Ishikawa (cell line): Measurements from ENCODE around the gene GAB3.

Experiments used
- CEBPB ChIP-seq: IDR thresholded peaks from 2 replicates; pipeline ENCODE4 v1.6.1; 2012
- CREB1 ChIP-seq: IDR thresholded peaks from 2 replicates; pipeline ENCODE4 v1.6.1; 2012; ENCODE audit warnings: low read depth
- EGR1 ChIP-seq: IDR thresholded peaks from 2 replicates; pipeline ENCODE4 v1.6.1; 2012
- EP300 ChIP-seq: IDR thresholded peaks from 2 replicates; pipeline ENCODE4 v1.6.1; 2012; ENCODE audit warnings: borderline replicate concordance
- FOXM1 ChIP-seq: IDR thresholded peaks from 2 replicates; pipeline ENCODE4 v1.6.1; 2012; ENCODE audit warnings: low read depth, borderline replicate concordance
- MAX ChIP-seq: IDR thresholded peaks from 2 replicates; pipeline ENCODE4 v1.6.1; 2012
- NFIC ChIP-seq: IDR thresholded peaks from 2 replicates; pipeline ENCODE4 v1.6.1; 2012
- RAD21 ChIP-seq: IDR thresholded peaks from 2 replicates; pipeline ENCODE4 v1.6.1; 2012; ENCODE audit warnings: low read depth
- REST ChIP-seq: IDR thresholded peaks from 2 replicates; pipeline ENCODE4 v1.6.1; 2012; ENCODE audit warnings: low read depth, mild to moderate bottlenecking
- TAF1 ChIP-seq: IDR thresholded peaks from 2 replicates; pipeline ENCODE4 v1.6.1; 2012; ENCODE audit warnings: low read depth, mild to moderate bottlenecking
- TCF12 ChIP-seq: IDR thresholded peaks from 2 replicates; pipeline ENCODE4 v1.6.1; 2012; ENCODE audit warnings: low read depth
- TEAD4 ChIP-seq: IDR thresholded peaks from 2 replicates; pipeline ENCODE4 v1.6.1; 2012
- USF1 ChIP-seq: IDR thresholded peaks from 2 replicates; pipeline ENCODE4 v1.6.1; 2012
- YY1 ChIP-seq: IDR thresholded peaks from 2 replicates; pipeline ENCODE4 v1.6.1; 2012; ENCODE audit warnings: low read depth
- ZBTB7A ChIP-seq: IDR thresholded peaks from 2 replicates; pipeline ENCODE4 v1.6.1; 2012; ENCODE audit warnings: low read depth

GAB3 gene

GRCh38 chrX:154658957-154659356 is 91.9 kb downstream of the GAB3 start:
- TF ChIP-seq RAD21 = no peak
- TF ChIP-seq TCF12 = no peak
- no peak for TF ChIP-seq REST
- no peak for TF ChIP-seq YY1
- no peak for TF ChIP-seq MAX
- no peak for TF ChIP-seq NFIC
- TF ChIP-seq CREB1 = no peak
- no peak for TF ChIP-seq TEAD4
- TF ChIP-seq EP300 = no peak

GRCh38 chrX:154658187-154658586 is 92.7 kb downstream of the GAB3 start:
- TF ChIP-seq ZBTB7A (no peak), CREB1 (no peak), MAX (no peak), RAD21 (no peak), YY1 (no peak), NFIC (no peak), TAF1 (no peak), TCF12 (no peak), REST (no peak)

- no peak for TF ChIP-seq TAF1
- TF ChIP-seq RAD21 = no peak
- no peak for TF ChIP-seq CEBPB
- no peak for TF ChIP-seq EP300
- TF ChIP-seq USF1 = no peak
- TF ChIP-seq REST = no peak
- TF ChIP-seq FOXM1 = no peak
- no peak for TF ChIP-seq ZBTB7A
These were observed 93.6 kb downstream of the GAB3 start for GRCh38 chrX:154657226-154657805.

- TF ChIP-seq TEAD4 (no peak), CEBPB (no peak), USF1 (no peak), RAD21 (no peak), ZBTB7A (no peak), YY1 (no peak), MAX (no peak), EGR1 (no peak), CREB1 (no peak), REST (no peak), EP300 (no peak), NFIC (no peak), TAF1 (no peak), TCF12 (no peak), FOXM1 (no peak)
These were observed 95.1 kb downstream of the GAB3 start for GRCh38 chrX:154655786-154656185.
